HepG2 (cell line): ENCODE measurements around the gene AOX1. TPM values are rescaled to one million over a fixed set of nuclear protein-coding genes. Genes with fewer than 3 reads are reported as not detected.
A peak's percentile ranks its signal among the peaks of the same experiment; 100 is the strongest.

Experiments
- DR1 ChIP-seq: sonication (generic); formaldehyde crosslinking; IDR thresholded peaks from 2 replicates; pipeline ENCODE4 v1.8.0; 2021; ENCODE audit warnings: mild to moderate bottlenecking, missing genetic modification reagents, inconsistent platforms
- EP300 ChIP-seq, 3 experiments: sonication (generic) in 1 of 3; formaldehyde crosslinking in 1 of 3; IDR thresholded peaks; 2 replicates each; pipeline versions ENCODE4 v1.5.1 to v1.6.1; 2011 to 2020; ENCODE audit warnings: low read depth in 2 of 3, low read length in 2 of 3, borderline replicate concordance in 1 of 3, improper control_type of control experiment in 1 of 3, mild to moderate bottlenecking in 1 of 3, missing genetic modification reagents in 1 of 3, moderate library complexity in 1 of 3
- FOXA1 ChIP-seq, 2 experiments: fragments of 450-650 bp in 1 of 2; sonication (generic) in 1 of 2; formaldehyde crosslinking in 1 of 2; IDR thresholded peaks; 2 replicates each; pipeline versions ENCODE4 v1.4.0 to v1.6.1; 2016 to 2020; ENCODE audit warnings: missing genetic modification reagents in 1 of 2
- GLI4 ChIP-seq: sonication (generic); formaldehyde crosslinking; IDR thresholded peaks from 2 replicates; pipeline ENCODE4 v1.5.1; 2020; ENCODE audit warnings: missing genetic modification reagents, mild to moderate bottlenecking, moderate library complexity, borderline replicate concordance
- HNRNPK ChIP-seq: fragments of 200-400 bp; formaldehyde crosslinking; IDR thresholded peaks from 2 replicates; pipeline ENCODE4 v1.6.1; 2018; ENCODE audit warnings: low read length, low read depth, moderate library complexity, mild to moderate bottlenecking; ENCODE audit not compliant: poor library complexity, severe bottlenecking
- JUND ChIP-seq: sonication (generic); formaldehyde crosslinking; IDR thresholded peaks from 2 replicates; pipeline ENCODE4 v1.8.0; 2022; ENCODE audit warnings: mild to moderate bottlenecking, missing genetic modification reagents
- KAT8 ChIP-seq: IDR thresholded peaks from 2 replicates; pipeline ENCODE4 v1.6.1; 2016; ENCODE audit warnings: missing genetic modification reagents, missing compliant biosample characterization
- NCOA5 ChIP-seq: sonication (generic); formaldehyde crosslinking; IDR thresholded peaks from 2 replicates; pipeline ENCODE4 v1.4.0; 2020; ENCODE audit warnings: missing genetic modification reagents
- NFYB ChIP-seq: sonication (generic); formaldehyde crosslinking; IDR thresholded peaks from 2 replicates; pipeline ENCODE4 v1.4.0; 2020; ENCODE audit warnings: missing genetic modification reagents
- PATZ1 ChIP-seq: sonication (generic); formaldehyde crosslinking; IDR thresholded peaks from 2 replicates; pipeline ENCODE4 v1.4.0; 2020; ENCODE audit warnings: missing genetic modification reagents
- PBX2 ChIP-seq: IDR thresholded peaks from 2 replicates; pipeline ENCODE4 v1.6.1; 2016; ENCODE audit warnings: control low read depth
- POLR2G ChIP-seq: fragments of 200-400 bp; formaldehyde crosslinking; IDR thresholded peaks from 2 replicates; pipeline ENCODE4 v1.6.1; 2018; ENCODE audit warnings: mild to moderate bottlenecking, low read depth, low read length, moderate library complexity
- SMYD3 ChIP-seq: sonication (generic); formaldehyde crosslinking; IDR thresholded peaks from 2 replicates; pipeline ENCODE4 v1.8.1; 2023; ENCODE audit warnings: mild to moderate bottlenecking, missing genetic modification reagents
- SOX5 ChIP-seq: IDR thresholded peaks from 2 replicates; pipeline ENCODE4 v1.6.1; 2016; ENCODE audit warnings: borderline replicate concordance
- SRSF1 ChIP-seq: fragments of 200-400 bp; formaldehyde crosslinking; optimal IDR thresholded peaks from 2 replicates; pipeline ENCODE3; 2017; ENCODE audit warnings: mild to moderate bottlenecking, low read depth, low read length, moderate library complexity
- TERF1 ChIP-seq: sonication (generic); formaldehyde crosslinking; IDR thresholded peaks from 2 replicates; pipeline ENCODE4 v1.8.0; 2022; ENCODE audit warnings: mild to moderate bottlenecking, missing genetic modification reagents, moderate library complexity
- ZNF333 ChIP-seq: sonication (generic); formaldehyde crosslinking; IDR thresholded peaks from 2 replicates; pipeline ENCODE4 v1.4.0; 2020; ENCODE audit warnings: mild to moderate bottlenecking, missing genetic modification reagents, borderline replicate concordance
- ZNF552 ChIP-seq: sonication (generic); formaldehyde crosslinking; IDR thresholded peaks from 2 replicates; pipeline ENCODE4 v1.9.0; 2022; ENCODE audit warnings: missing genetic modification reagents, mild to moderate bottlenecking, borderline replicate concordance
- ZNF652 ChIP-seq: IDR thresholded peaks from 2 replicates; pipeline ENCODE4 v1.6.1; 2016; ENCODE audit warnings: low read depth, borderline replicate concordance
- ZNF724P ChIP-seq: sonication (generic); formaldehyde crosslinking; IDR thresholded peaks from 2 replicates; pipeline ENCODE4 v1.8.0; 2022; ENCODE audit warnings: missing genetic modification reagents, borderline replicate concordance
- ZNF800 ChIP-seq: sonication (generic); formaldehyde crosslinking; IDR thresholded peaks from 2 replicates; pipeline ENCODE4 v1.4.0; 2020; ENCODE audit warnings: missing genetic modification reagents
- ZSCAN12 ChIP-seq: sonication (generic); formaldehyde crosslinking; IDR thresholded peaks from 2 replicates; pipeline ENCODE4 v1.9.0; 2021; ENCODE audit warnings: mild to moderate bottlenecking, missing genetic modification reagents
- polyA plus RNA-seq, 8 experiments: library from polyadenylated mRNA; depleted of rRNA in 3 of 8; stranded (reverse) in 7 of 8; unstranded in 1 of 8; fragments of >200 nt; fragmentation: Illumina TruSeq in 4 of 8; extraction: Trizol in 4 of 8; gene quantifications; 2 replicates each; pipeline versions ENCODE4 v1.2.1 to v1.2.3, GENCODE V29; 2011 to 2016; ENCODE audit warnings: low read depth in 4 of 8, missing spikeins in 1 of 8, mixed read lengths in 1 of 8; ENCODE audit not compliant: insufficient read depth in 1 of 8
- total RNA-seq, 5 experiments: library from RNA; depleted of rRNA; stranded (reverse); fragments of >200 nt; fragmentation: Illumina TruSeq; extraction: Trizol; gene quantifications; 2 replicates each; pipeline ENCODE4 v1.2.3, GENCODE V29; 2016; ENCODE audit warnings: low read depth in 1 of 5
- TF ChIP-seq, protein P1 (sequence below): fragments of 450-650 bp; IDR thresholded peaks from 2 replicates; pipeline ENCODE4 v1.6.1; 2016

Gene AOX1
- total and polyA plus RNA-seq, 2 of the 13 experiments (the other 11 are each of a cell fraction or from before 2014, with no cell fraction given) = 9.2 to 18.0 TPM

DNA sequence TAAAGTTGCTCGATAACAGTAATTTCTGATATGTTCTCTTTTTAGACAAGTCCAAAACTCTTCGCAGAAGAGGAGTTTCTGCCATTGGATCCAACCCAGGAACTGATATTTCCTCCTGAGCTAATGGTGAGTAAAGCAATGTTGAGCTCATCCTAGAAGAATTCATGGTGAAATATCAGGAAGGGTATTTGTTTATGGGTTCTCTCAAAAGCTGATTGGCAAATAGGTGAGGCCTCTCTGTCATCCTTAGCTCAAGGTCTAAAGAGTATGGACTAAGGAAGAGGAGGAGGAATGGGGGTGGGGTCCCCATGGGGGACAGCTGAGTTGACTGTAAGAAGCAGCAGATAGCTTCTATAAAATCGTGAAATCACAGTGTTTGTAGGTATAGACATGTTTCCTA is 18.2 kb downstream of the AOX1 start (continued):
- TF ChIP-seq PATZ1 (CRISPR knock-in tag) (0 out of 2 replicates have a peak, but pooled peaks have one; percentile 13), FOXA1 (IDR thresholded peaks at IDR 0.05) (no peak), FOXA1 (CRISPR knock-in tag; IDR thresholded peaks at IDR 0.05) (0 out of 2 replicates have a peak, but pooled peaks have one; percentile 25), ZNF333 (no peak), KAT8 (0 out of 2 replicates have a peak, but pooled peaks have one; percentile 32), PBX2 (no peak), NFYB (CRISPR knock-in tag) (no peak), ZNF724P (no peak), ZNF652 (CRISPR knock-in tag) (no peak), SOX5 (CRISPR knock-in tag) (peak; percentile 27; the same call in 1 of the 2 replicates), JUND (CRISPR knock-in tag) (peak; percentile 62; the same call in 1 of the 2 replicates), ZNF552 (CRISPR knock-in tag) (no peak), TERF1 (CRISPR knock-in tag) (no peak), SRSF1 (no peak), ZNF800 (CRISPR knock-in tag) (no peak), HNRNPK (no peak), NCOA5 (no peak), ZSCAN12 (CRISPR knock-in tag) (no peak), SMYD3 (CRISPR knock-in tag) (no peak), GLI4 (CRISPR knock-in tag) (no peak), DR1 (CRISPR knock-in tag) (no peak), POLR2G (no peak), EP300 (IDR thresholded peaks at IDR 0.05; ENCODE audit: low read depth in 2 of 2, low read length in 2 of 2) (peak; percentile 50 to 68; a peak in 3 of 4 replicates), EP300 (CRISPR knock-in tag; IDR thresholded peaks at IDR 0.05; ENCODE audit: borderline replicate concordance) (peak; percentile 61; the same call in 1 of the 2 replicates)
- TF ChIP-seq, protein P1, sequence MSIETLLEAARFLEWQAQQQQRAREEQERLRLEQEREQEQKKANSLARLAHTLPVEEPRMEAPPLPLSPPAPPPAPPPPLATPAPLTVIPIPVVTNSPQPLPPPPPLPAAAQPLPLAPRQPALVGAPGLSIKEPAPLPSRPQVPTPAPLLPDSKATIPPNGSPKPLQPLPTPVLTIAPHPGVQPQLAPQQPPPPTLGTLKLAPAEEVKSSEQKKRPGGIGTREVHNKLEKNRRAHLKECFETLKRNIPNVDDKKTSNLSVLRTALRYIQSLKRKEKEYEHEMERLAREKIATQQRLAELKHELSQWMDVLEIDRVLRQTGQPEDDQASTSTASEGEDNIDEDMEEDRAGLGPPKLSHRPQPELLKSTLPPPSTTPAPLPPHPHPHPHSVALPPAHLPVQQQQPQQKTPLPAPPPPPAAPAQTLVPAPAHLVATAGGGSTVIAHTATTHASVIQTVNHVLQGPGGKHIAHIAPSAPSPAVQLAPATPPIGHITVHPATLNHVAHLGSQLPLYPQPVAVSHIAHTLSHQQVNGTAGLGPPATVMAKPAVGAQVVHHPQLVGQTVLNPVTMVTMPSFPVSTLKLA = no peak
